Stimulated activated CD4-positive, alpha-beta T cell treated with anti-CD3 and anti-CD28 coated beads, Interleukin-15, amount 100 ng/mL, for 48 hours (primary cell): Measurements from ENCODE around the gene PRRC2B.
"Not testable (repeated sequence)": the region's sequence is repeated elsewhere in the genome, so short reads cannot be mapped to it uniquely, and the experiment has no call there.

Experiments used
- DNase-seq, 2 donors: peaks; one replicate each; pipeline ENCODE4 v3.0.0-alpha.2; 2020; ENCODE audit warnings: low read depth in 2 of 2

The PRRC2B gene

GRCh38 chr9:131386281-131386680, 7.6 kb upstream of the PRRC2B start:
- DNase-seq = no peak

- DNase-seq = no peak
These were observed 6.5 kb upstream of the PRRC2B start for GRCh38 chr9:131387394-131387793.

- no peak for DNase-seq
These were observed 2.9 kb upstream of the PRRC2B start for GRCh38 chr9:131391020-131391419.

- no peak for DNase-seq
These were observed 2.4 kb upstream of the PRRC2B start for GRCh38 chr9:131391504-131391903.

- no peak for DNase-seq
These were observed 724 bp downstream of the PRRC2B start for GRCh38 chr9:131394464-131395156.

GRCh38 chr9:131395157-131396098, 1.5 kb downstream of the PRRC2B start:
- DNase-seq = peak; percentile 59 to 64

GRCh38 chr9:131396099-131396479, 2.2 kb downstream of the PRRC2B start:
- DNase-seq = not testable (repeated sequence)

GRCh38 chr9:131396626-131397025, 2.7 kb downstream of the PRRC2B start:
- no peak for DNase-seq

- DNase-seq = no peak
These were observed 3.4 kb downstream of the PRRC2B start for GRCh38 chr9:131397100-131397790.

- DNase-seq = no peak
These were observed 4.3 kb downstream of the PRRC2B start for GRCh38 chr9:131398204-131398603.

GRCh38 chr9:131399972-131400371, 6.1 kb downstream of the PRRC2B start:
- no peak for DNase-seq

- no peak for DNase-seq
These were observed 6.7 kb downstream of the PRRC2B start for GRCh38 chr9:131400627-131401026.

GRCh38 chr9:131402073-131402472, 8.2 kb downstream of the PRRC2B start:
- DNase-seq = no peak

- no peak for DNase-seq
These were observed 9.0 kb downstream of the PRRC2B start for GRCh38 chr9:131402738-131403492.

- no peak for DNase-seq
These were observed 9.5 kb downstream of the PRRC2B start for GRCh38 chr9:131403493-131403773.

- DNase-seq = no peak
These were observed 10.7 kb downstream of the PRRC2B start for GRCh38 chr9:131404581-131404980.

GRCh38 chr9:131404987-131405386, 11.1 kb downstream of the PRRC2B start:
- no peak for DNase-seq

GRCh38 chr9:131405428-131405827, 11.5 kb downstream of the PRRC2B start:
- no peak for DNase-seq

- no peak for DNase-seq
These were observed 12.1 kb downstream of the PRRC2B start for GRCh38 chr9:131405858-131406537.

- DNase-seq = no peak
These were observed 12.9 kb downstream of the PRRC2B start for GRCh38 chr9:131406563-131407436.
